ENCODE measurements around the gene GMFB. TPM values are rescaled to one million over a fixed set of nuclear protein-coding genes. Genes with fewer than 3 reads are reported as not detected.
A peak's percentile ranks its signal among the peaks of the same experiment; 100 is the strongest.

The GMFB gene
- total and polyA plus RNA-seq, 2 experiments from 2014 or later: 56.5 to 88.3 TPM

GRCh38 chr14:54503486-54503885 lies 14.7 kb upstream of the GMFB start:
- H3K27me3 ChIP-seq (ENCODE audit: insufficient read depth): no peaks in the 10 kb centered on the region
- H3K4me3 ChIP-seq: no peak overlapping the region
- no peak overlapping the region for H3K4me2 ChIP-seq
- DNase-seq (ENCODE audit: low spot score) (peak; percentile 34), ATAC-seq (peak; percentile 56; the same call in 2 of the 3 replicates)
- H3K4me1 Mint-ChIP-seq: no peaks in the 10 kb centered on the region
- no peaks in the 10 kb centered on the region for H3K9me3 Mint-ChIP-seq
- no peaks in the 10 kb centered on the region for H3K4me1 ChIP-seq (ENCODE audit: insufficient read depth)
- H3K27ac ChIP-seq (ENCODE audit: low read depth): no peak overlapping the region
- H3K27me3 Mint-ChIP-seq (ENCODE audit: insufficient read depth, low read depth, poor library complexity): peaks cover 5% of the 10 kb centered on the region
- H3K9me2 ChIP-seq (ENCODE audit: insufficient read depth): no peaks in the 10 kb centered on the region
- no peak overlapping the region for H3K4me3 Mint-ChIP-seq
- H3K36me3 Mint-ChIP-seq (ENCODE audit: low read depth): no peaks in the 10 kb centered on the region
- no peaks in the 10 kb centered on the region for H3K36me3 ChIP-seq (ENCODE audit: insufficient read depth)
- no peaks in the 10 kb centered on the region for H3K79me2 ChIP-seq (replicated peaks; ENCODE audit: insufficient read depth)
- no peaks in the 10 kb centered on the region for H4K20me1 ChIP-seq (replicated peaks; ENCODE audit: insufficient read depth)
- H2AFZ ChIP-seq: peak overlapping the region; percentile 49; the same call in 1 of the 2 replicates
- no peaks in the 10 kb centered on the region for H3F3A ChIP-seq (replicated peaks; ENCODE audit: low read depth)
- TF ChIP-seq CTCF (conservative IDR thresholded peaks at IDR 0.05; ENCODE audit: low read depth in 2 of 2) (peak; percentile 43 to 60), EZH2phosphoT487 (IDR thresholded peaks at IDR 0.05; ENCODE audit: unreplicated experiment) (no peak)
- no peak overlapping the region for H3K27ac Mint-ChIP-seq

GRCh38 chr14:54502602-54503001 lies 13.8 kb upstream of the GMFB start:
- DNase-seq (ENCODE audit: low spot score): no peak
- Histone ChIP-seq H2AFZ (peak overlapping the region; percentile 63; the same call in 1 of the 2 replicates), H3K79me2 (replicated peaks; ENCODE audit: insufficient read depth) (no peaks in the 10 kb centered on the region), H3K27ac (ENCODE audit: low read depth) (no peak overlapping the region), H3K4me3 (no peak overlapping the region), H3K9me2 (ENCODE audit: insufficient read depth) (no peaks in the 10 kb centered on the region), H3K27me3 (ENCODE audit: insufficient read depth) (no peaks in the 10 kb centered on the region), H3K4me2 (no peak overlapping the region), H3K36me3 (ENCODE audit: insufficient read depth) (no peaks in the 10 kb centered on the region), H3F3A (replicated peaks; ENCODE audit: low read depth) (no peaks in the 10 kb centered on the region), H3K4me1 (ENCODE audit: insufficient read depth) (no peaks in the 10 kb centered on the region), H4K20me1 (replicated peaks; ENCODE audit: insufficient read depth) (no peaks in the 10 kb centered on the region)
- H3K4me3 Mint-ChIP-seq: no peak overlapping the region
- no peaks in the 10 kb centered on the region for H3K36me3 Mint-ChIP-seq (ENCODE audit: low read depth)
- no peak for ATAC-seq
- H3K27me3 Mint-ChIP-seq (ENCODE audit: insufficient read depth, low read depth, poor library complexity): peaks cover 5% of the 10 kb centered on the region
- H3K9me3 Mint-ChIP-seq: no peaks in the 10 kb centered on the region
- no peak overlapping the region; the same call in 1 of the 2 replicates for H3K27ac Mint-ChIP-seq
- no peaks in the 10 kb centered on the region for H3K4me1 Mint-ChIP-seq
- TF ChIP-seq CREB1 (CRISPR knock-in tag; IDR thresholded peaks at IDR 0.05; ENCODE audit: low read depth) (no peak), NANOG (IDR thresholded peaks at IDR 0.05; ENCODE audit: borderline replicate concordance) (no peak), ETS1 (IDR thresholded peaks at IDR 0.05) (no peak), JUNB (IDR thresholded peaks at IDR 0.05; ENCODE audit: unreplicated experiment) (no peak), EZH2 (IDR thresholded peaks at IDR 0.05; ENCODE audit: low read depth, unreplicated experiment) (no peak), ZNF462 (CRISPR knock-in tag; IDR thresholded peaks at IDR 0.05) (no peak), STAT1 (IDR thresholded peaks at IDR 0.05; ENCODE audit: unreplicated experiment) (no peak), ZNF114 (CRISPR knock-in tag; IDR thresholded peaks at IDR 0.05) (no peak), EZH2phosphoT487 (IDR thresholded peaks at IDR 0.05; ENCODE audit: unreplicated experiment) (no peak)

Data from GM23338 (cell line).